Measurements from ENCODE around the gene CPXM2.

Gene CPXM2

GRCh38 chr10:123717336-123717735 is 174.3 kb downstream of the CPXM2 start:
- Histone ChIP-seq H3K4me1 (ENCODE audit: control insufficient read depth, low read depth, low read length) (no peaks in the 10 kb centered on the region), H3K27me3 (ENCODE audit: control insufficient read depth, insufficient read depth, low read length) (no peaks in the 10 kb centered on the region), H3K36me3 (ENCODE audit: control insufficient read depth, low read depth, low read length) (no peaks in the 10 kb centered on the region), H3K4me3 (ENCODE audit: low read length) (no peak overlapping the region), H3K9me3 (ENCODE audit: control insufficient read depth, low read depth, low read length) (no peaks in the 10 kb centered on the region), H3K27ac (ENCODE audit: low read length) (no peak overlapping the region), H3K9ac (ENCODE audit: low read length) (no peak overlapping the region)

GRCh38 chr10:123715546-123715945 is 176.1 kb downstream of the CPXM2 start:
- H3K9ac ChIP-seq (ENCODE audit: low read length) = no peak overlapping the region
- H3K27ac ChIP-seq (ENCODE audit: low read length) = no peak overlapping the region
- H3K4me1 ChIP-seq (ENCODE audit: control insufficient read depth, low read depth, low read length) = no peaks in the 10 kb centered on the region
- no peaks in the 10 kb centered on the region for H3K27me3 ChIP-seq (ENCODE audit: control insufficient read depth, insufficient read depth, low read length)
- H3K4me3 ChIP-seq (ENCODE audit: low read length) = no peak overlapping the region
- H3K36me3 ChIP-seq (ENCODE audit: control insufficient read depth, low read depth, low read length) = no peaks in the 10 kb centered on the region
- H3K9me3 ChIP-seq (ENCODE audit: control insufficient read depth, low read depth, low read length) = no peaks in the 10 kb centered on the region

- Histone ChIP-seq H3K36me3 (ENCODE audit: control insufficient read depth, low read depth, low read length) (no peaks in the 10 kb centered on the region), H3K9me3 (ENCODE audit: control insufficient read depth, low read depth, low read length) (no peaks in the 10 kb centered on the region), H3K9ac (ENCODE audit: low read length) (no peak overlapping the region), H3K4me1 (ENCODE audit: control insufficient read depth, low read depth, low read length) (no peaks in the 10 kb centered on the region), H3K4me3 (ENCODE audit: low read length) (no peak overlapping the region), H3K27me3 (ENCODE audit: control insufficient read depth, insufficient read depth, low read length) (no peaks in the 10 kb centered on the region), H3K27ac (ENCODE audit: low read length) (no peak overlapping the region)
Observed at GRCh38 chr10:123706236-123706635, 185.4 kb downstream of the CPXM2 start.

GRCh38 chr10:123704812-123705211 is 186.8 kb downstream of the CPXM2 start:
- Histone ChIP-seq H3K4me3 (ENCODE audit: low read length) (no peak overlapping the region), H3K27ac (ENCODE audit: low read length) (no peak overlapping the region), H3K27me3 (ENCODE audit: control insufficient read depth, insufficient read depth, low read length) (no peaks in the 10 kb centered on the region), H3K9ac (ENCODE audit: low read length) (no peak overlapping the region), H3K36me3 (ENCODE audit: control insufficient read depth, low read depth, low read length) (no peaks in the 10 kb centered on the region), H3K9me3 (ENCODE audit: control insufficient read depth, low read depth, low read length) (no peaks in the 10 kb centered on the region), H3K4me1 (ENCODE audit: control insufficient read depth, low read depth, low read length) (no peaks in the 10 kb centered on the region)

- Histone ChIP-seq H3K9me3 (ENCODE audit: control insufficient read depth, low read depth, low read length) (no peaks in the 10 kb centered on the region), H3K27ac (ENCODE audit: low read length) (no peak overlapping the region), H3K9ac (ENCODE audit: low read length) (no peak overlapping the region), H3K4me1 (ENCODE audit: control insufficient read depth, low read depth, low read length) (no peaks in the 10 kb centered on the region), H3K4me3 (ENCODE audit: low read length) (no peak overlapping the region), H3K27me3 (ENCODE audit: control insufficient read depth, insufficient read depth, low read length) (no peaks in the 10 kb centered on the region), H3K36me3 (ENCODE audit: control insufficient read depth, low read depth, low read length) (no peaks in the 10 kb centered on the region)
Observed at GRCh38 chr10:123704076-123704475, 187.5 kb downstream of the CPXM2 start.

GRCh38 chr10:123703195-123703790 is 188.3 kb downstream of the CPXM2 start:
- Histone ChIP-seq H3K9ac (ENCODE audit: low read length) (no peak overlapping the region), H3K27ac (ENCODE audit: low read length) (no peak overlapping the region), H3K27me3 (ENCODE audit: control insufficient read depth, insufficient read depth, low read length) (no peaks in the 10 kb centered on the region), H3K4me3 (ENCODE audit: low read length) (no peak overlapping the region), H3K9me3 (ENCODE audit: control insufficient read depth, low read depth, low read length) (no peaks in the 10 kb centered on the region), H3K4me1 (ENCODE audit: control insufficient read depth, low read depth, low read length) (no peaks in the 10 kb centered on the region), H3K36me3 (ENCODE audit: control insufficient read depth, low read depth, low read length) (no peaks in the 10 kb centered on the region)
